Pulmonary artery endothelial cell (primary cell): ENCODE data around the gene CHIC2. TPM values are rescaled to one million over a fixed set of nuclear protein-coding genes. Genes with fewer than 3 reads are reported as not detected.
A peak's percentile ranks its signal among the peaks of the same experiment; 100 is the strongest.
"Not testable (repeated sequence)": the region's sequence is repeated elsewhere in the genome, so short reads cannot be mapped to it uniquely, and the experiment has no call there.

Experiments used
- DNase-seq: peaks from one replicate; pipeline ENCODE4 v3.0.0-alpha.2; 2011; ENCODE audit warnings: low read depth, low spot score
- total RNA-seq: library from RNA; depleted of rRNA; stranded (reverse); fragments of >200 nt; gene quantifications from 2 replicates; pipeline ENCODE4 v1.2.3, GENCODE V29; 2014

Gene CHIC2
- total RNA-seq = 68.0 and 78.0 TPM in 2 replicates

- peak; percentile 79 for DNase-seq
Observed at GRCh38 chr4:54064317-54065111, at the start of gene CHIC2. Gene CHIC2, minus strand, starts transcription at chr4:54064605. Its CDS starts 305 bp downstream, at chr4:54064300.

GRCh38 chr4:54113206-54113605 lies 48.8 kb upstream of the CHIC2 start:
- DNase-seq = not testable (repeated sequence)

GRCh38 chr4:54110019-54110416 lies 45.6 kb upstream of the CHIC2 start:
- no peak for DNase-seq

- no peak for DNase-seq
Observed at GRCh38 chr4:54109241-54110018, 45.0 kb upstream of the CHIC2 start.

- no peak for DNase-seq
Observed at GRCh38 chr4:54107951-54108748, 43.7 kb upstream of the CHIC2 start.

- no peak for DNase-seq
Observed at GRCh38 chr4:54104907-54105306, 40.5 kb upstream of the CHIC2 start.

- no peak for DNase-seq
Observed at GRCh38 chr4:54103190-54103574, 38.8 kb upstream of the CHIC2 start.

- no peak for DNase-seq
Observed at GRCh38 chr4:54102531-54103106, 38.2 kb upstream of the CHIC2 start.

- no peak for DNase-seq
Observed at GRCh38 chr4:54101190-54102041, 37.0 kb upstream of the CHIC2 start.

GRCh38 chr4:54100595-54101189 lies 36.3 kb upstream of the CHIC2 start:
- DNase-seq = no peak

GRCh38 chr4:54099748-54100574 lies 35.6 kb upstream of the CHIC2 start, which contains the start of gene GSX2:
Gene GSX2, plus strand, starts transcription at chr4:54100163. Its CDS starts 182 bp downstream, at chr4:54100345.
- no peak for DNase-seq

GRCh38 chr4:54099287-54099747 lies 34.9 kb upstream of the CHIC2 start:
- DNase-seq = no peak

- no peak for DNase-seq
Observed at GRCh38 chr4:54098375-54098774, 34.0 kb upstream of the CHIC2 start.

- DNase-seq = no peak
Observed at GRCh38 chr4:54097152-54097551, 32.7 kb upstream of the CHIC2 start.

- DNase-seq = no peak
Observed at GRCh38 chr4:54096295-54096962, 32.0 kb upstream of the CHIC2 start.

- DNase-seq = no peak
Observed at GRCh38 chr4:54095110-54095825, 30.9 kb upstream of the CHIC2 start.

- DNase-seq = no peak
Observed at GRCh38 chr4:54094451-54094850, 30.0 kb upstream of the CHIC2 start.
